Measurements from ENCODE around the gene NACC2. TPM values are rescaled to one million over a fixed set of nuclear protein-coding genes. Genes with fewer than 3 reads are reported as not detected.
A peak's percentile ranks its signal among the peaks of the same experiment; 100 is the strongest.

Gene NACC2
- total and polyA plus RNA-seq, 9 of the 15 experiments (the other 6 are each of a cell fraction or from before 2014, with no cell fraction given), result 0.70 to 25.1 (median 5.6) TPM

GRCh38 chr9:136107953-136108647 lies 13.0 kb upstream of the NACC2 start (continued):
- TF ChIP-seq ZEB2 (IDR thresholded peaks at IDR 0.05), result no peak
- TF ChIP-seq ZNF274 (IDR thresholded peaks at IDR 0.05; ENCODE audit: borderline replicate concordance, low read depth, low read length), result no peak
- no peak for TF ChIP-seq TGIF2 (CRISPR knock-in tag; IDR thresholded peaks at IDR 0.05)
- no peak for TF ChIP-seq U2AF2 (optimal IDR thresholded peaks at IDR 0.05; ENCODE audit: low read depth, low read length)
- TF ChIP-seq RB1 (IDR thresholded peaks at IDR 0.05; ENCODE audit: low read depth), result no peak
- no peak for TF ChIP-seq SAP30 (IDR thresholded peaks at IDR 0.05; ENCODE audit: borderline replicate concordance, insufficient read depth, low read depth, low read length, poor library complexity, severe bottlenecking)
- no peak for TF ChIP-seq TAF7 (tag; IDR thresholded peaks at IDR 0.05)
- no peak for TF ChIP-seq CHAMP1 (IDR thresholded peaks at IDR 0.05)
- no peak for TF ChIP-seq MYNN (IDR thresholded peaks at IDR 0.05)
- TF ChIP-seq MYNN (CRISPR knock-in tag; IDR thresholded peaks at IDR 0.05), result no peak
- TF ChIP-seq ZNF740 (CRISPR knock-in tag; IDR thresholded peaks at IDR 0.05), result no peak
- TF ChIP-seq ZNF740 (tag; IDR thresholded peaks at IDR 0.05), result no peak
- no peak for TF ChIP-seq ZC3H11A (IDR thresholded peaks at IDR 0.05; ENCODE audit: low read depth, low read length)
- TF ChIP-seq STAT5B (CRISPR knock-in tag; IDR thresholded peaks at IDR 0.05), result no peak
- TF ChIP-seq CSDE1 (IDR thresholded peaks at IDR 0.05), result no peak
- TF ChIP-seq GMEB1 (CRISPR knock-in tag; IDR thresholded peaks at IDR 0.05), result no peak
- no peak for TF ChIP-seq ZBTB11 (CRISPR knock-in tag; IDR thresholded peaks at IDR 0.05)
- TF ChIP-seq ZNF175 (CRISPR knock-in tag; IDR thresholded peaks at IDR 0.05; ENCODE audit: low read depth), result peak; percentile 26; the same call in 1 of the 2 replicates
- TF ChIP-seq KDM2B (CRISPR knock-in tag; IDR thresholded peaks at IDR 0.05), result no peak
- TF ChIP-seq NFE2 (IDR thresholded peaks at IDR 0.05; ENCODE audit: low read depth), result no peak
- TF ChIP-seq ZNF766 (CRISPR knock-in tag; conservative IDR thresholded peaks at IDR 0.05), result no peak

All from K562 (cell line).